ENCODE results near the gene AMER2.

DNA sequence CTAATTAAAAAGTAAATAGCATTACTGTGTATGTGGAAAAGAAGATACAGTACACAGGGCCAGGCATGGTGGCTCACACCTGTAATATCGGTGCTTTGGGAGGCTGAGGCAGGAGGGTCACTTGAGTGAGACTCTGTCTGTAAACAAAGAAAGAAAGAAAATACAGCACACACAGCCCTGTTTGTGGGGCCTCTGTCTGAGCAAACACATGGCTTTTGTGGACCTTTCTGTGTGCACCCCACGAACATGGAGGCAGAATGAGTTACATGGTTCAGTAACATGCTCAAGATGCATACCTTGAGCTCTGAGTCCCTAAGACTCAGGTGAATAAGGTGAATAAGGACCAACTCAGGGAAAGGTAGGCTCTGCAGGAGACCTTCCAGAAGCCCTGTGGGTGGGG lies 20.0 kb upstream of the AMER2 start:
- TF ChIP-seq, protein P1, sequence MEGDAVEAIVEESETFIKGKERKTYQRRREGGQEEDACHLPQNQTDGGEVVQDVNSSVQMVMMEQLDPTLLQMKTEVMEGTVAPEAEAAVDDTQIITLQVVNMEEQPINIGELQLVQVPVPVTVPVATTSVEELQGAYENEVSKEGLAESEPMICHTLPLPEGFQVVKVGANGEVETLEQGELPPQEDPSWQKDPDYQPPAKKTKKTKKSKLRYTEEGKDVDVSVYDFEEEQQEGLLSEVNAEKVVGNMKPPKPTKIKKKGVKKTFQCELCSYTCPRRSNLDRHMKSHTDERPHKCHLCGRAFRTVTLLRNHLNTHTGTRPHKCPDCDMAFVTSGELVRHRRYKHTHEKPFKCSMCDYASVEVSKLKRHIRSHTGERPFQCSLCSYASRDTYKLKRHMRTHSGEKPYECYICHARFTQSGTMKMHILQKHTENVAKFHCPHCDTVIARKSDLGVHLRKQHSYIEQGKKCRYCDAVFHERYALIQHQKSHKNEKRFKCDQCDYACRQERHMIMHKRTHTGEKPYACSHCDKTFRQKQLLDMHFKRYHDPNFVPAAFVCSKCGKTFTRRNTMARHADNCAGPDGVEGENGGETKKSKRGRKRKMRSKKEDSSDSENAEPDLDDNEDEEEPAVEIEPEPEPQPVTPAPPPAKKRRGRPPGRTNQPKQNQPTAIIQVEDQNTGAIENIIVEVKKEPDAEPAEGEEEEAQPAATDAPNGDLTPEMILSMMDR (conservative IDR thresholded peaks at IDR 0.05; ENCODE audit: low read length) = no peak
- TF ChIP-seq EZH2phosphoT487 (IDR thresholded peaks at IDR 0.05; ENCODE audit: borderline replicate concordance, low read depth, low read length) = no peak
